ENCODE measurements around the gene TRIM69.
"Not testable (repeated sequence)": the region's sequence is repeated elsewhere in the genome, so short reads cannot be mapped to it uniquely, and the experiment has no call there.

The TRIM69 gene

GRCh38 chr15:44736181-44736765 is at the start of gene TRIM69:
Gene TRIM69, plus strand, starts transcription at chr15:44736528. Its CDS starts 177 bp downstream, at chr15:44736705.
- H3K79me2 ChIP-seq (ENCODE audit: insufficient read depth, low read length), result no peaks in the 10 kb centered on the region
- H3K4me2 ChIP-seq (ENCODE audit: low read depth, low read length, poor library complexity, severe bottlenecking), result no peak within 1 kb of the TSS
- no peaks in the 10 kb centered on the region for H3K27me3 ChIP-seq (ENCODE audit: low read length)
- no peak within 1 kb of the TSS for H2AFZ ChIP-seq (ENCODE audit: low read depth, low read length, severe bottlenecking)
- TF ChIP-seq EZH2phosphoT487 (conservative IDR thresholded peaks at IDR 0.05; ENCODE audit: low read length) (no peak), CTCF (IDR thresholded peaks at IDR 0.05; ENCODE audit: insufficient read depth, low read length, poor library complexity, severe bottlenecking) (no peak)
- no peaks in the 10 kb centered on the region for H3K9me3 ChIP-seq (ENCODE audit: insufficient read depth, low read length)
- H3K9me2 ChIP-seq (replicated peaks; ENCODE audit: insufficient read depth, low read length), result no peaks in the 10 kb centered on the region
- H3K9ac ChIP-seq (ENCODE audit: low read length), result peak within 1 kb of the TSS; percentile 16; the same call in 1 of the 2 replicates
- H3K4me3 ChIP-seq (ENCODE audit: insufficient read depth, low read length, poor library complexity, severe bottlenecking), result no peak within 1 kb of the TSS
- H3K27ac ChIP-seq (ENCODE audit: low read depth, low read length), result no peak within 1 kb of the TSS
- H3F3A ChIP-seq (ENCODE audit: insufficient read depth), result peaks cover 7% of the 10 kb centered on the region; the same call in 1 of the 2 replicates
- H3K36me3 ChIP-seq (ENCODE audit: low read length), result no peaks in the 10 kb centered on the region
- no peaks in the 10 kb centered on the region for H4K20me1 ChIP-seq (ENCODE audit: low read depth, low read length)

- H3K9ac ChIP-seq (ENCODE audit: low read length); H2AFZ ChIP-seq (ENCODE audit: low read depth, low read length, severe bottlenecking); H3K4me2 ChIP-seq (ENCODE audit: low read depth, low read length, poor library complexity, severe bottlenecking); H3K9me2 ChIP-seq (replicated peaks; ENCODE audit: insufficient read depth, low read length); H3K9me3 ChIP-seq (ENCODE audit: insufficient read depth, low read length); H3K36me3 ChIP-seq (ENCODE audit: low read length); H3F3A ChIP-seq (ENCODE audit: insufficient read depth); H3K4me3 ChIP-seq (ENCODE audit: insufficient read depth, low read length, poor library complexity, severe bottlenecking); H3K27ac ChIP-seq (ENCODE audit: low read depth, low read length); H4K20me1 ChIP-seq (ENCODE audit: low read depth, low read length); H3K79me2 ChIP-seq (ENCODE audit: insufficient read depth, low read length); H3K27me3 ChIP-seq (ENCODE audit: low read length): not testable (repeated sequence)
Measured at GRCh38 chr15:44689318-44689717, 47.0 kb upstream of the TRIM69 start.

- not testable (repeated sequence) for H4K20me1 ChIP-seq (ENCODE audit: low read depth, low read length); H3K9ac ChIP-seq (ENCODE audit: low read length); H3K4me3 ChIP-seq (ENCODE audit: insufficient read depth, low read length, poor library complexity, severe bottlenecking); H3F3A ChIP-seq (ENCODE audit: insufficient read depth); H3K36me3 ChIP-seq (ENCODE audit: low read length); H3K9me3 ChIP-seq (ENCODE audit: insufficient read depth, low read length); H2AFZ ChIP-seq (ENCODE audit: low read depth, low read length, severe bottlenecking); H3K27ac ChIP-seq (ENCODE audit: low read depth, low read length); H3K79me2 ChIP-seq (ENCODE audit: insufficient read depth, low read length); H3K4me2 ChIP-seq (ENCODE audit: low read depth, low read length, poor library complexity, severe bottlenecking); H3K27me3 ChIP-seq (ENCODE audit: low read length); H3K9me2 ChIP-seq (replicated peaks; ENCODE audit: insufficient read depth, low read length)
Measured at GRCh38 chr15:44690245-44690644, 46.1 kb upstream of the TRIM69 start.

GRCh38 chr15:44692659-44693058 is 43.7 kb upstream of the TRIM69 start:
- Histone ChIP-seq H3K79me2 (ENCODE audit: insufficient read depth, low read length) (no peaks in the 10 kb centered on the region), H3K36me3 (ENCODE audit: low read length) (no peaks in the 10 kb centered on the region), H3K9ac (ENCODE audit: low read length) (no peak overlapping the region), H4K20me1 (ENCODE audit: low read depth, low read length) (no peaks in the 10 kb centered on the region), H3K4me2 (ENCODE audit: low read depth, low read length, poor library complexity, severe bottlenecking) (no peak overlapping the region), H3K9me3 (ENCODE audit: insufficient read depth, low read length) (no peaks in the 10 kb centered on the region), H3K27ac (ENCODE audit: low read depth, low read length) (no peak overlapping the region), H3K4me3 (ENCODE audit: insufficient read depth, low read length, poor library complexity, severe bottlenecking) (no peak overlapping the region), H3F3A (ENCODE audit: insufficient read depth) (no peaks in the 10 kb centered on the region), H3K27me3 (ENCODE audit: low read length) (no peaks in the 10 kb centered on the region), H2AFZ (ENCODE audit: low read depth, low read length, severe bottlenecking) (no peak overlapping the region), H3K9me2 (replicated peaks; ENCODE audit: insufficient read depth, low read length) (no peaks in the 10 kb centered on the region)
- no peak for TF ChIP-seq CTCF (IDR thresholded peaks at IDR 0.05; ENCODE audit: insufficient read depth, low read length, poor library complexity, severe bottlenecking)
- TF ChIP-seq EZH2phosphoT487 (conservative IDR thresholded peaks at IDR 0.05; ENCODE audit: low read length), result no peak
